Neutrophil (primary cell): ENCODE results near the gene YWHAG.

ENCODE experiments used
- H3K27ac ChIP-seq: fragments of 200-600 bp; sonication (generic); 2 replicates; pipeline ENCODE4 v1.5.1; 2016; ENCODE audit warnings: mild to moderate bottlenecking, moderate library complexity
- H3K27me3 ChIP-seq: fragments of 200-600 bp; sonication (generic); 2 replicates; pipeline ENCODE4 v1.6.0; 2016; ENCODE audit warnings: mild to moderate bottlenecking
- H3K36me3 ChIP-seq: fragments of 200-600 bp; sonication (generic); 2 replicates; pipeline ENCODE4 v1.5.1; 2017
- H3K4me1 ChIP-seq, 2 experiments: fragments of 200-600 bp in 1 of 2; sonication (generic) in 1 of 2; 1 replicate in 1 of 2; 2 replicates in 1 of 2; pipeline versions ENCODE4 v1.5.1 to v1.6.1; 2013 to 2016; ENCODE audit warnings: low read depth in 1 of 2, low read length in 1 of 2, mild to moderate bottlenecking in 1 of 2, moderate library complexity in 1 of 2; ENCODE audit not compliant: control insufficient read depth in 1 of 2, insufficient read depth in 1 of 2
- H3K4me3 ChIP-seq, 2 experiments: fragments of 200-600 bp in 1 of 2; sonication (generic) in 1 of 2; 1 replicate in 1 of 2; 2 replicates in 1 of 2; pipeline ENCODE4 v1.5.1; 2013 to 2016; ENCODE audit warnings: low read depth in 1 of 2, low read length in 1 of 2, mild to moderate bottlenecking in 1 of 2, moderate library complexity in 1 of 2
- H3K9me3 ChIP-seq: fragments of 200-600 bp; sonication (generic); 2 replicates; pipeline ENCODE4 v1.5.1; 2016
- CTCF ChIP-seq: fragments of 200-600 bp; sonication (generic); IDR thresholded peaks from 2 replicates; pipeline ENCODE4 v1.5.1; 2016; ENCODE audit warnings: antibody characterized with exemption

Gene YWHAG

GRCh38 chr7:76351372-76351771 lies 7.4 kb downstream of the YWHAG start:
- H3K27me3 ChIP-seq = no peaks in the 10 kb centered on the region
- no peaks in the 10 kb centered on the region for H3K9me3 ChIP-seq
- peaks cover 15 to 18% of the 10 kb centered on the region in 2 experiments for H3K4me1 ChIP-seq
- H3K27ac ChIP-seq = no peak overlapping the region
- peaks cover 10% of the 10 kb centered on the region for H3K36me3 ChIP-seq
- no peak overlapping the region for H3K4me3 ChIP-seq
- TF ChIP-seq CTCF = no peak

GRCh38 chr7:76349313-76349885 lies 9.4 kb downstream of the YWHAG start:
- Histone ChIP-seq H3K9me3 (no peaks in the 10 kb centered on the region), H3K27me3 (no peaks in the 10 kb centered on the region), H3K27ac (no peak overlapping the region), H3K36me3 (peaks cover 29% of the 10 kb centered on the region), H3K4me1 (peaks cover 16 to 19% of the 10 kb centered on the region in 2 experiments), H3K4me3 (no peak overlapping the region)
- no peak for TF ChIP-seq CTCF

GRCh38 chr7:76347710-76348109 lies 11.1 kb downstream of the YWHAG start:
- Histone ChIP-seq H3K27ac (peak overlapping the region; percentile 41), H3K27me3 (no peaks in the 10 kb centered on the region)

GRCh38 chr7:76346778-76347177 lies 12.0 kb downstream of the YWHAG start:
- Histone ChIP-seq H3K4me1 (peaks cover 16 to 19% of the 10 kb centered on the region in 2 experiments), H3K36me3 (peaks cover 42% of the 10 kb centered on the region), H3K9me3 (no peaks in the 10 kb centered on the region), H3K27me3 (no peaks in the 10 kb centered on the region), H3K4me3 (no peak overlapping the region), H3K27ac (peak overlapping the region; percentile 54)
- no peak for TF ChIP-seq CTCF

More at GRCh38 chr7:76347710-76348109, 11.1 kb downstream of the YWHAG start:
- no peak for TF ChIP-seq CTCF
- Histone ChIP-seq H3K4me1 (peaks cover 16 to 19% of the 10 kb centered on the region in 2 experiments), H3K36me3 (peaks cover 42% of the 10 kb centered on the region), H3K4me3 (no peak overlapping the region), H3K9me3 (no peaks in the 10 kb centered on the region)

- Histone ChIP-seq H3K27me3 (no peaks in the 10 kb centered on the region), H3K4me3 (no peak overlapping the region), H3K36me3 (peaks cover 42% of the 10 kb centered on the region), H3K9me3 (no peaks in the 10 kb centered on the region), H3K27ac (peak overlapping the region; percentile 54), H3K4me1 (peaks cover 16 to 19% of the 10 kb centered on the region in 2 experiments)
- no peak for TF ChIP-seq CTCF
Observed at GRCh38 chr7:76346097-76346496, 12.7 kb downstream of the YWHAG start.
